Stomach smooth muscle (tissue), 2 donors: ENCODE data around the gene PNCK.
A peak's percentile ranks its signal among the peaks of the same experiment; 100 is the strongest.
"Not testable (repeated sequence)": the region's sequence is repeated elsewhere in the genome, so short reads cannot be mapped to it uniquely, and the experiment has no call there.

Experiments used
- H3K27ac ChIP-seq: one replicate; pipeline ENCODE4 v1.7.0; 2013; ENCODE audit warnings: mild to moderate bottlenecking, low read length, inconsistent platforms
- H3K27me3 ChIP-seq, 2 donors: one replicate each; pipeline ENCODE4 v1.7.0; 2013; ENCODE audit warnings: low read length in 2 of 2; ENCODE audit not compliant: insufficient read depth in 2 of 2, control insufficient read depth in 1 of 2
- H3K36me3 ChIP-seq, 2 donors: one replicate each; pipeline ENCODE4 v1.7.0; 2013; ENCODE audit warnings: low read length in 2 of 2; ENCODE audit not compliant: control insufficient read depth in 2 of 2, insufficient read depth in 2 of 2
- H3K4me1 ChIP-seq: one replicate; pipeline ENCODE4 v1.7.0; 2013; ENCODE audit warnings: low read length; ENCODE audit not compliant: control insufficient read depth, insufficient read depth
- H3K4me3 ChIP-seq, 2 donors: one replicate each; pipeline ENCODE4 v1.7.0; 2013; ENCODE audit warnings: low read length in 2 of 2
- H3K9ac ChIP-seq, 2 donors: one replicate each; pipeline ENCODE4 v1.7.0; 2013; ENCODE audit warnings: low read length in 2 of 2, mild to moderate bottlenecking in 1 of 2
- H3K9me3 ChIP-seq, 2 donors: one replicate each; pipeline ENCODE4 v1.7.0; 2013; ENCODE audit warnings: low read length in 2 of 2; ENCODE audit not compliant: control insufficient read depth in 2 of 2
- donor health status: healthy.
- donor health status: Pancreatic carcinoma.

Gene PNCK

GRCh38 chrX:153705403-153706060 lies 31.9 kb upstream of the PNCK start:
- not testable (repeated sequence) for H3K36me3 ChIP-seq, H3K9me3 ChIP-seq, H3K9ac ChIP-seq, H3K27me3 ChIP-seq, H3K4me3 ChIP-seq
- H3K4me1 ChIP-seq, result peaks cover 43% of the 10 kb centered on the region
- peak overlapping the region; percentile 58 for H3K27ac ChIP-seq

- not testable (repeated sequence) for H3K27me3 ChIP-seq, H3K9me3 ChIP-seq, H3K36me3 ChIP-seq, H3K9ac ChIP-seq, H3K4me3 ChIP-seq
- Histone ChIP-seq H3K27ac (peak overlapping the region; percentile 58), H3K4me1 (peaks cover 49% of the 10 kb centered on the region)
Measured at GRCh38 chrX:153704631-153705402, 31.2 kb upstream of the PNCK start.

DNA sequence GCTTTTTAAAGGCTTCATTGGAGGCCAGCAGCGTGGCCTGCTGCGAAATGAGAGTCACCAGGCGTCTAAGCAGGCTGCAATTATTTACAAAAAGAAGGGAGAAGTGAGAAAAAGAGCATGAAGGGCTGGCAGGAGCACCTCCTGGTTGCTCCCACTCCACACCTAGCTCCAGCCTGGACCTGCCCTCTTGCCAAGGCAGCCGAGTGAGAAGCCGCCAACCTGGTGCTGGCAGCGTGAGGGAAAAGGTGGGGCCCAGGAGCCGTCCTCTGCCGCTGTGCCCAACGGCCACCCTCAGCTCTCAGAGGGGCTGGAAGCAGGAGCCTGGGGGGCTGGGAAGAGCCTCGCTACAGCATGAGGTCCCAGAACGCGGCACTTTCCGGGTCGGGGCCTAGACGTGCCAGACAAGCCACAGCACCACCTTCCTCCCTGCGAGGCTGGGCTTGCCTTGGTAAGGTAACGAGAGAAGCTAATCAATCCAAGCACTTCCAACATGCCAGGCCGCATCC lies 30.5 kb upstream of the PNCK start:
- peaks cover 0 to 5% of the 10 kb centered on the region in 2 donors for H3K36me3 ChIP-seq
- H3K4me3 ChIP-seq, result no peak overlapping the region
- H3K9ac ChIP-seq, result no peak overlapping the region
- peak overlapping the region; percentile 58 for H3K27ac ChIP-seq
- no peaks in the 10 kb centered on the region for H3K9me3 ChIP-seq
- peaks cover 52% of the 10 kb centered on the region for H3K4me1 ChIP-seq
- H3K27me3 ChIP-seq, result peaks cover 0 to 6% of the 10 kb centered on the region in 2 donors

- peaks cover 0 to 5% of the 10 kb centered on the region in 2 donors for H3K36me3 ChIP-seq
- H3K4me1 ChIP-seq, result peaks cover 48% of the 10 kb centered on the region
- no peaks in the 10 kb centered on the region for H3K9me3 ChIP-seq
- peak overlapping the region; percentile 58 for H3K27ac ChIP-seq
- H3K9ac ChIP-seq, result no peak overlapping the region
- H3K27me3 ChIP-seq, result peaks cover 0 to 6% of the 10 kb centered on the region in 2 donors
- H3K4me3 ChIP-seq, result no peak overlapping the region
Measured at GRCh38 chrX:153703036-153703370, 29.4 kb upstream of the PNCK start.

- peak overlapping the region; percentile 58 for H3K27ac ChIP-seq
- H3K9me3 ChIP-seq, result no peaks in the 10 kb centered on the region
- H3K27me3 ChIP-seq, result peaks cover 0 to 6% of the 10 kb centered on the region in 2 donors
- H3K4me1 ChIP-seq, result peaks cover 48% of the 10 kb centered on the region
- H3K4me3 ChIP-seq, result no peak overlapping the region
- H3K9ac ChIP-seq, result no peak overlapping the region
- H3K36me3 ChIP-seq, result peaks cover 0 to 5% of the 10 kb centered on the region in 2 donors
Measured at GRCh38 chrX:153702336-153703035, 28.9 kb upstream of the PNCK start.

- no peak overlapping the region for H3K9ac ChIP-seq
- H3K27ac ChIP-seq, result peak overlapping the region; percentile 58
- no peak overlapping the region for H3K4me3 ChIP-seq
- peaks cover 0 to 6% of the 10 kb centered on the region in 2 donors for H3K27me3 ChIP-seq
- peaks cover 0 to 7% of the 10 kb centered on the region in 2 donors for H3K36me3 ChIP-seq
- H3K4me1 ChIP-seq, result peaks cover 43% of the 10 kb centered on the region
- H3K9me3 ChIP-seq, result no peaks in the 10 kb centered on the region
Measured at GRCh38 chrX:153701706-153702105, 28.1 kb upstream of the PNCK start.

GRCh38 chrX:153700967-153701366 lies 27.4 kb upstream of the PNCK start:
- Histone ChIP-seq H3K4me1 (peaks cover 40% of the 10 kb centered on the region), H3K27ac (no peak overlapping the region), H3K9ac (no peak overlapping the region), H3K9me3 (no peaks in the 10 kb centered on the region), H3K36me3 (peaks cover 0 to 7% of the 10 kb centered on the region in 2 donors), H3K4me3 (no peak overlapping the region), H3K27me3 (peaks cover 0 to 6% of the 10 kb centered on the region in 2 donors)

- Histone ChIP-seq H3K27ac (peak overlapping the region; percentile 24), H3K27me3 (peaks cover 0 to 6% of the 10 kb centered on the region in 2 donors), H3K9ac (no peak overlapping the region), H3K9me3 (no peaks in the 10 kb centered on the region), H3K4me1 (peaks cover 39% of the 10 kb centered on the region), H3K4me3 (no peak overlapping the region), H3K36me3 (peaks cover 0 to 7% of the 10 kb centered on the region in 2 donors)
Measured at GRCh38 chrX:153700376-153700945, 26.8 kb upstream of the PNCK start.

DNA sequence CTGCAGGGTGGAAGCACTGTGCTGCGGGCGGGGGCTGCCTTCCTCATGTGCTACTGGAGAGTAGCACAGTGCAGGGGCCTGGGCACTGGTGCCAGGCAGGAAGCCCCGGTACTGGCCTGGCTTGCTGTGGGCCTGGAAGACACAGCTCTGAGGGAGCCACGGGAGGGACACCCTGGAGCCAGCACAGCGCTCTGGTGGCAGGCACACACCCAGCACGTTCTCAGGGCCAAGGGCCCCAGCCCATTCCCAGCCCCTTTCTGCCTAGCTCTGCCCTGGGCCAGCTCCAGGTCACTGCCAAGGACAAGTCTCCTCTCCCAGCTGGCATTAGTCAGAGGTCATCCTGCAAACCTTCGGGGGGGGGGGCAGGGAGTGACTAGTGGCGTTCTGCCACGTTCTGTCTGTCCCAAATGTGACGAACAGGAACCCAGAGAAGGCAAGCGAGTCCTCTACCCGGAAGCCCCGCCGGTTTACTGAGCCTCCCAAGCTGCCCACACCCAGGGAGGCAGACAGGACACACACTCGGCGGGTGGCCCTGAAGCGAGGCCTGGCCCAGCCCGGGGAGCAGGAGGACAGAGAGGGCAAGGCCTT lies 26.3 kb upstream of the PNCK start:
- H3K27ac ChIP-seq, result not testable (repeated sequence)

GRCh38 chrX:153699210-153699783 lies 25.7 kb upstream of the PNCK start:
- H3K27ac ChIP-seq, H3K9ac ChIP-seq, H3K36me3 ChIP-seq, H3K4me3 ChIP-seq, H3K9me3 ChIP-seq, H3K27me3 ChIP-seq: not testable (repeated sequence)
- peaks cover 31% of the 10 kb centered on the region for H3K4me1 ChIP-seq

More for the DNA sequence above, 26.3 kb upstream of the PNCK start:
- H3K27me3 ChIP-seq, H3K9ac ChIP-seq, H3K36me3 ChIP-seq, H3K4me3 ChIP-seq, H3K9me3 ChIP-seq: not testable (repeated sequence)
- peaks cover 35% of the 10 kb centered on the region for H3K4me1 ChIP-seq
